ENCODE measurements around the gene TP53BP2. TPM values are rescaled to one million over a fixed set of nuclear protein-coding genes. Genes with fewer than 3 reads are reported as not detected.
A peak's percentile ranks its signal among the peaks of the same experiment; 100 is the strongest.
"Not testable (repeated sequence)": the region's sequence is repeated elsewhere in the genome, so short reads cannot be mapped to it uniquely, and the experiment has no call there.

TP53BP2 gene
- total RNA-seq, 1 experiment from 2014 or later = 38.2 TPM

DNA sequence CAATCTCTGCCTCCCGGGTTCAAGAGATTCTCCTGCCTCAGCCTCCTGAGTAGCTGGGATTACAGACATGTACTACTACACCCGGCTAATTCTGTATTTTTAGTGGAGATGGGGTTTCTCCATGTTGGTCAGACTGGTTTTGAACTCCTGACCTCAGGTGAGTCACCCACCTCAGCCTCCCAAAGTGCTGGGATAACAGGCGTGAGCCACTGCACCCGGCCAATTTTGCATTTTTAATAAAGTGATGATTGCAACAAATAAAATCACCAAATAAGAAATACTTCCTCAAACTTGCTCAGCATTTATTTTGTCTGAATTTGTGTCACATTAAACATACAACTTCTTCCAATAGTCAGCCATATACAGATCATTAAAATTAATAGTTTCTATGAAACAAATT is 35.8 kb downstream of the TP53BP2 start:
- BruUV-seq (replicated peaks); H3K9ac ChIP-seq (ENCODE audit: low read length); RAD21 ChIA-PET (ENCODE audit: low non-redundant PET in 1 of 2, low total read pairs in 2 of 2, uncharacterized antibody in 2 of 2, unreplicated experiment in 2 of 2); POLR2A ChIA-PET; H4K20me1 ChIP-seq (ENCODE audit: insufficient read depth); H3K79me2 ChIP-seq (ENCODE audit: insufficient read depth, low read length); H2AFZ ChIP-seq (ENCODE audit: low read depth, low read length, poor library complexity, severe bottlenecking); H3K36me3 ChIP-seq (ENCODE audit: control insufficient read depth in 1 of 2, insufficient read depth in 2 of 2, low read length in 2 of 2); H3K4me3 ChIP-seq (replicated peaks in 1 of 2; ENCODE audit: low read depth in 1 of 2, low read length in 2 of 2); CTCF ChIA-PET; H3K27ac ChIP-seq (ENCODE audit: low read depth, low read length); H3K9me2 ChIP-seq (ENCODE audit: insufficient read depth); H3K27me3 ChIP-seq (ENCODE audit: insufficient read depth, low read length); H3K9me3 ChIP-seq (ENCODE audit: control insufficient read depth in 1 of 2, insufficient read depth in 1 of 2, low read depth in 1 of 2, low read length in 2 of 2); DNase-seq (ENCODE audit: low read depth, low spot score): not testable (repeated sequence)
- ATAC-seq = peak; percentile 44; the same call in 1 of the 2 replicates
- peak overlapping the region; percentile 43 for H3K4me2 ChIP-seq (ENCODE audit: low read length)
- intact Hi-C loops (cut with micrococcal nuclease) = loop anchor here (10.0 kb wide), 1 partner anchor 525 kb away; the partner anchor contains the start of gene NVL
- H3K4me1 ChIP-seq (ENCODE audit: control insufficient read depth in 1 of 2, insufficient read depth in 2 of 2, low read length in 2 of 2) = peaks cover 0 to 14% of the 10 kb centered on the region in 2 experiments; a peak in 2 of 4 replicates

DNA sequence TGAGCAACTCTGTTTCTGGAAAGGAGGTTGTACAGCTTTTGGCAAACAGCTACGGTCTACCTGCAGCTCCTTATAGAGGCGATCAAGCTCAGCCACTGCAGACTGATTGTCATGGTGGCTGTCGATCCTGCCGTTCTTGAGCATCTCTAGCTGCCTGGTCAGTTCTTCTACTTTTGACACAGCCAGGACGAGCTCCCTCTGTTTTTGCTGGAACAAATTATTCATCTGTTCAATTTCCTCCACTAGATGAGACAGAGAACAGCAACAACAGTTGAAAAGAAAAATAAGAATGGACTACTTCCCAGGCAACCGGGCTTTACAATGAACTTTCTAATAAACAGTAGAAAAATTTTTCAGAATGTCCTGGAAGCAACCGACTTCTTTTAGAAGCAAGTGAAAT is 42.5 kb downstream of the TP53BP2 start:
- Histone ChIP-seq H3K9me3 (ENCODE audit: control insufficient read depth in 1 of 2, insufficient read depth in 1 of 2, low read depth in 1 of 2, low read length in 2 of 2) (no peaks in the 10 kb centered on the region), H3K4me1 (ENCODE audit: control insufficient read depth in 1 of 2, insufficient read depth in 2 of 2, low read length in 2 of 2) (no peaks in the 10 kb centered on the region), H3K36me3 (ENCODE audit: control insufficient read depth in 1 of 2, insufficient read depth in 2 of 2, low read length in 2 of 2) (peaks cover 13 to 42% of the 10 kb centered on the region in 2 experiments; a peak in 3 of 4 replicates), H3K4me3 (replicated peaks in 1 of 2; ENCODE audit: low read depth in 1 of 2, low read length in 2 of 2) (no peak overlapping the region), H3K27ac (ENCODE audit: low read depth, low read length) (no peak overlapping the region), H3K79me2 (ENCODE audit: insufficient read depth, low read length) (no peaks in the 10 kb centered on the region; the same call in 1 of the 2 replicates), H2AFZ (ENCODE audit: low read depth, low read length, poor library complexity, severe bottlenecking) (no peak overlapping the region), H3K9ac (ENCODE audit: low read length) (no peak overlapping the region), H4K20me1 (ENCODE audit: insufficient read depth) (no peaks in the 10 kb centered on the region), H3K4me2 (ENCODE audit: low read length) (no peak overlapping the region), H3K27me3 (ENCODE audit: insufficient read depth, low read length) (no peaks in the 10 kb centered on the region), H3K9me2 (ENCODE audit: insufficient read depth) (no peaks in the 10 kb centered on the region)
- ATAC-seq (no peak), DNase-seq (ENCODE audit: low read depth, low spot score) (no peak)
- no peak for TF ChIP-seq FOSL1 (IDR thresholded peaks at IDR 0.05; ENCODE audit: low read depth)
- TF ChIP-seq, protein P1, sequence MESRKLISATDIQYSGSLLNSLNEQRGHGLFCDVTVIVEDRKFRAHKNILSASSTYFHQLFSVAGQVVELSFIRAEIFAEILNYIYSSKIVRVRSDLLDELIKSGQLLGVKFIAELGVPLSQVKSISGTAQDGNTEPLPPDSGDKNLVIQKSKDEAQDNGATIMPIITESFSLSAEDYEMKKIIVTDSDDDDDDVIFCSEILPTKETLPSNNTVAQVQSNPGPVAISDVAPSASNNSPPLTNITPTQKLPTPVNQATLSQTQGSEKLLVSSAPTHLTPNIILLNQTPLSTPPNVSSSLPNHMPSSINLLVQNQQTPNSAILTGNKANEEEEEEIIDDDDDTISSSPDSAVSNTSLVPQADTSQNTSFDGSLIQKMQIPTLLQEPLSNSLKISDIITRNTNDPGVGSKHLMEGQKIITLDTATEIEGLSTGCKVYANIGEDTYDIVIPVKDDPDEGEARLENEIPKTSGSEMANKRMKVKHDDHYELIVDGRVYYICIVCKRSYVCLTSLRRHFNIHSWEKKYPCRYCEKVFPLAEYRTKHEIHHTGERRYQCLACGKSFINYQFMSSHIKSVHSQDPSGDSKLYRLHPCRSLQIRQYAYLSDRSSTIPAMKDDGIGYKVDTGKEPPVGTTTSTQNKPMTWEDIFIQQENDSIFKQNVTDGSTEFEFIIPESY (IDR thresholded peaks at IDR 0.05; ENCODE audit: extremely low read depth, insufficient replicate concordance, low read length) = no peak
- CTCF ChIA-PET = no interaction called here
- RAD21 ChIA-PET (ENCODE audit: low non-redundant PET in 1 of 2, low total read pairs in 2 of 2, uncharacterized antibody in 2 of 2, unreplicated experiment in 2 of 2) = interaction anchor here in 1 of 2 experiments (0.6 kb wide), 1 partner anchor 302 kb away, joined by 10 read pairs; no protein-coding TSS in a partner anchor
- no TSS peak for BruUV-seq (replicated peaks)
- intact Hi-C loops (cut with micrococcal nuclease) = no loop called here
- POLR2A ChIA-PET = no interaction called here

Measured in HCT116 (cell line).